ENCODE measurements around the gene DLG2.

GRCh38 chr11:85184721-85185120 is 442.4 kb downstream of the DLG2 start:
- TF ChIP-seq CTCF (IDR thresholded peaks at IDR 0.05) (no peak), POLR2A (IDR thresholded peaks at IDR 0.05) (no peak)

Measured in uterus (tissue), 2 donors.